Tibial artery (tissue), 4 donors: ENCODE measurements around the gene TRPM3.
A peak's percentile ranks its signal among the peaks of the same experiment; 100 is the strongest.

Experiments used
- DNase-seq, 2 donors: peaks; one replicate each; pipeline ENCODE4 v3.0.0-alpha.2; 2019
- H3K27ac ChIP-seq, 2 donors: fragments of 200-600 bp; sonication (generic) in 1 of 2; 1 replicate in 1 of 2; 2 replicates in 1 of 2; pipeline ENCODE4 v1.5.1; 2018 to 2019; ENCODE audit warnings: mild to moderate bottlenecking in 1 of 2
- H3K27me3 ChIP-seq, 2 donors: fragments of 200-600 bp; sonication (generic) in 1 of 2; one replicate each; pipeline versions ENCODE4 v1.5.1 to v1.6.0; 2016 to 2019
- H3K36me3 ChIP-seq, 3 donors: fragments of 200-600 bp; sonication (generic) in 2 of 3; one replicate each; pipeline ENCODE4 v1.5.1; 2016 to 2019; ENCODE audit warnings: mild to moderate bottlenecking in 2 of 3
- H3K4me1 ChIP-seq, 4 donors: fragments of 200-600 bp; sonication (generic) in 2 of 4; 1 replicate in 3 of 4; 2 replicates in 1 of 4; pipeline ENCODE4 v1.5.1; 2016 to 2019
- H3K4me3 ChIP-seq, 2 donors: fragments of 200-600 bp; sonication (generic) in 1 of 2; 1 replicate in 1 of 2; 2 replicates in 1 of 2; pipeline ENCODE4 v1.5.1; 2018 to 2019; ENCODE audit warnings: mild to moderate bottlenecking in 2 of 2
- H3K9me3 ChIP-seq, 3 donors: fragments of 200-600 bp; sonication (generic) in 1 of 3; one replicate each; pipeline ENCODE4 v1.5.1; 2016 to 2019
- CTCF ChIP-seq, 2 experiments: fragments of 200-600 bp in 1 of 2; fragments of 450-650 bp in 1 of 2; IDR thresholded peaks; one replicate each; pipeline ENCODE4 v1.5.1; 2017 to 2019; ENCODE audit warnings: antibody characterized with exemption in 2 of 2, mild to moderate bottlenecking in 1 of 2, moderate library complexity in 1 of 2
- intact Hi-C: fragments of 100-400 bp; cut with DNase I; formaldehyde crosslinking; loops from one replicate; pipeline ENCODE4 v1.15.0; 2023; ENCODE audit warnings: low total_unique reads

TRPM3 gene

GRCh38 chr9:71001780-71002386, 119.5 kb downstream of the TRPM3 start:
- H3K36me3 ChIP-seq, result no peaks in the 10 kb centered on the region
- no peak for DNase-seq
- intact Hi-C loops, result no loop called here

GRCh38 chr9:70998962-70999361, 122.5 kb downstream of the TRPM3 start:
- H3K36me3 ChIP-seq, result no peaks in the 10 kb centered on the region
- intact Hi-C loops, result no loop called here

More at GRCh38 chr9:71001780-71002386, 119.5 kb downstream of the TRPM3 start:
- peak; percentile 30 to 31 for TF ChIP-seq CTCF (IDR thresholded peaks at IDR 0.05)
- H3K4me1 ChIP-seq, result peaks cover 0 to 21% (median 0%) of the 10 kb centered on the region in 4 donors
- no peak overlapping the region for H3K27ac ChIP-seq
- no peaks in the 10 kb centered on the region for H3K27me3 ChIP-seq
- H3K4me3 ChIP-seq, result no peak overlapping the region
- peaks cover 0 to 25% (median 0%) of the 10 kb centered on the region in 3 donors for H3K9me3 ChIP-seq

GRCh38 chr9:70995511-70995910, 125.9 kb downstream of the TRPM3 start:
- no peak overlapping the region for H3K27ac ChIP-seq
- no peaks in the 10 kb centered on the region for H3K9me3 ChIP-seq
- intact Hi-C loops, result no loop called here
- H3K4me3 ChIP-seq, result no peak overlapping the region
- H3K36me3 ChIP-seq, result no peaks in the 10 kb centered on the region
- no peak for TF ChIP-seq CTCF (IDR thresholded peaks at IDR 0.05)
- no peak for DNase-seq
- peaks cover 0 to 16% (median 0%) of the 10 kb centered on the region in 4 donors for H3K4me1 ChIP-seq
- no peaks in the 10 kb centered on the region for H3K27me3 ChIP-seq

More at GRCh38 chr9:70998962-70999361, 122.5 kb downstream of the TRPM3 start:
- Histone ChIP-seq H3K27ac (no peak overlapping the region), H3K4me1 (peaks cover 0 to 21% (median 0%) of the 10 kb centered on the region in 4 donors), H3K9me3 (peaks cover 0 to 4% (median 0%) of the 10 kb centered on the region in 3 donors), H3K4me3 (no peak overlapping the region), H3K27me3 (no peaks in the 10 kb centered on the region)
- TF ChIP-seq CTCF (IDR thresholded peaks at IDR 0.05), result no peak
- DNase-seq, result no peak

- Histone ChIP-seq H3K36me3 (no peaks in the 10 kb centered on the region), H3K4me1 (peaks cover 0 to 7% (median 0%) of the 10 kb centered on the region in 4 donors), H3K9me3 (no peaks in the 10 kb centered on the region), H3K27me3 (no peaks in the 10 kb centered on the region), H3K27ac (no peak overlapping the region), H3K4me3 (no peak overlapping the region)
- TF ChIP-seq CTCF (IDR thresholded peaks at IDR 0.05), result no peak
- intact Hi-C loops, result no loop called here
- DNase-seq, result no peak
These were observed 126.8 kb downstream of the TRPM3 start for GRCh38 chr9:70994582-70994981.

GRCh38 chr9:70988551-70988950, 132.9 kb downstream of the TRPM3 start:
- no peak for DNase-seq
- no peaks in the 10 kb centered on the region for H3K9me3 ChIP-seq
- H3K27me3 ChIP-seq, result no peaks in the 10 kb centered on the region
- no peaks in the 10 kb centered on the region for H3K36me3 ChIP-seq
- no peak overlapping the region for H3K27ac ChIP-seq
- H3K4me1 ChIP-seq, result no peaks in the 10 kb centered on the region
- intact Hi-C loops, result no loop called here
- TF ChIP-seq CTCF (IDR thresholded peaks at IDR 0.05), result no peak
- no peak overlapping the region for H3K4me3 ChIP-seq
